ENCODE measurements around the gene GHDC. TPM values are rescaled to one million over a fixed set of nuclear protein-coding genes. Genes with fewer than 3 reads are reported as not detected.
"Not testable (repeated sequence)": the region's sequence is repeated elsewhere in the genome, so short reads cannot be mapped to it uniquely, and the experiment has no call there.

The GHDC gene, protein sequence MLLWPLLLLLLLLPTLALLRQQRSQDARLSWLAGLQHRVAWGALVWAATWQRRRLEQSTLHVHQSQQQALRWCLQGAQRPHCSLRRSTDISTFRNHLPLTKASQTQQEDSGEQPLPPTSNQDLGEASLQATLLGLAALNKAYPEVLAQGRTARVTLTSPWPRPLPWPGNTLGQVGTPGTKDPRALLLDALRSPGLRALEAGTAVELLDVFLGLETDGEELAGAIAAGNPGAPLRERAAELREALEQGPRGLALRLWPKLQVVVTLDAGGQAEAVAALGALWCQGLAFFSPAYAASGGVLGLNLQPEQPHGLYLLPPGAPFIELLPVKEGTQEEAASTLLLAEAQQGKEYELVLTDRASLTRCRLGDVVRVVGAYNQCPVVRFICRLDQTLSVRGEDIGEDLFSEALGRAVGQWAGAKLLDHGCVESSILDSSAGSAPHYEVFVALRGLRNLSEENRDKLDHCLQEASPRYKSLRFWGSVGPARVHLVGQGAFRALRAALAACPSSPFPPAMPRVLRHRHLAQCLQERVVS
- total RNA-seq, result 10 to 100 TPM; 22.0 to 23.1 TPM

DNA sequence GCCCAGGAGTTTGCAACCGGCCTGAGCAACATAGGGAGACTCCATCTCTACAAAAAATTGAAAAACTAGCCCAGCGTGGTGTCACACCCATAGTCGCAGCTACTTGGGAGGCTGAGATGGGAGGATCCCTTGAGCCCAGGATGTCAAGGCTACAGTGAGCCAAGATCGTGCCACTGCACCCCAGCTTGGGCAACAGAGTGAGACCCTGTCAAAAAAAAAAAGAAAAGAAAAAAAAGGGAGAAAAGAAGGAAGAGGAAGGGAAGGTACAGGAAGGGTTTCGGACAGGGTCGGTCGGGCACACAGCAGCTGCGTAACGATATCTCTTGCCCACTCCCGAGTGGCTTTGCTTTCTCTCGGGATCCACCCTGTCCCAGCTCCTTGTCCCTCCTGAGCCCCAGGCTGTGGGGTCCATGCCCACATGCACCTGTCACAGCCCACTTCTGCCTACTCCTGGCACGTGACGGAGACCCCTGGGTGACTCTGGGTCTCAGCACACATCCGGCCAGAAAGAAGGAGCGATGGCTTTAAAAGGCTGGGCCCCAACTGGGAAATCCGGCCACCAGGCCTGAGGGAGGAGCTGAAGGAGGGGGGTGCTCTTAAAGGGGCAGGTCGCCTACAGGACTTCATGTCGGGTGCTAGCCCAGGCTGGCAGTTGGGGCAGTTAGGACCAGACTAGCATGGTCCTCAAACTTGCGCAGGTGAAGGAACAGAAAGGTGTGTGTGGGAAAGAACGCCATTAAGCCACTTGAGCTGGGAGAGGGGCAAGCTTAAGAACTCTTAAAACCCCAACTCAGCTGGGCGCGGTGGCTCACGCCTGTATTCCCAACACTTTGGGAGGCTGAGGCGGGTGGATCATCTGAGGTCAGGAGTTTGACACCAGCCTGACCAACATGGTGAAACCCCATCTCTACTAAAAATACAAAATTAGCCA lies at the start of gene GHDC:
GHDC (minus strand) TSS at position 526 of the 931 bp plus-strand sequence. CDS start 913 bp downstream, outside the sequence.
- DNase-seq (peak; percentile 80), ATAC-seq (ENCODE audit: low read depth) (peak; percentile 92)
- H3K27ac Mint-ChIP-seq, result peak within 1 kb of the TSS; percentile 91
- peaks cover 2% of the 10 kb centered on the region for H3K36me3 Mint-ChIP-seq
- H3K9me3 Mint-ChIP-seq, result no peaks in the 10 kb centered on the region
- peak within 1 kb of the TSS; percentile 93 for H3K4me3 Mint-ChIP-seq
- no peaks in the 10 kb centered on the region for H3K27me3 Mint-ChIP-seq
- POLR2A ChIA-PET, result interaction anchor here (0.6 to 2.3 kb wide), 9 partner anchors 11 to 199 kb away, joined by 3 to 27 read pairs (median 5); partner anchors contain the start of genes DHX58, DNAJC7, HCRT and KCNH4
- peaks cover 6% of the 10 kb centered on the region for H3K4me1 Mint-ChIP-seq

DNA sequence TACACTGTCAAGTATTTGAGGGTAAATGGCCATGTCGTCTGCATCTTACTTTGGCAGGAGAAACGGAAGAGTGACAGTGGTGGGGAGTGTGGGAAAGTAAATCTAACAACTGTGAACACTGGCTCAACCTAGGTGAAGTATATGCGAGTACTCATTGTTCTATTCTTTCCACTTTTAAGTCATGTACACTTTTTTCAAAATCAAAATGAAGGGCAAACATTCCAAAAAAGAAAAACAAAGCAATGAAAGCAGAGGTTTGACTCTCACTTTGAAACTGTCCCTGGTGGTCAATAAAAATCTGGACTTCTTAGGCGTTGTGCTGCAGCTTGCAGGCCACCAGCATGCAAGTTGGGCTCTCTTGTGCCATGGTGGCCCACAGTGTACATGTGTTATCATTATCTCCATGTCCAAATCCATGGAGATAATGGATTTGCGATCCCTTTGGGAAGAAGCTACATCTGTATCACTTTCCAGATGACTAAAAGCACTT lies 49.2 kb upstream of the GHDC start:
- Mint-ChIP-seq H3K36me3 (peaks cover 7% of the 10 kb centered on the region), H3K4me1 (peaks cover 29% of the 10 kb centered on the region), H3K4me3 (no peak overlapping the region), H3K27me3 (no peaks in the 10 kb centered on the region), H3K9me3 (no peaks in the 10 kb centered on the region), H3K27ac (no peak overlapping the region)
- POLR2A ChIA-PET, result no interaction called here
- DNase-seq (no peak), ATAC-seq (ENCODE audit: low read depth) (no peak)

DNA sequence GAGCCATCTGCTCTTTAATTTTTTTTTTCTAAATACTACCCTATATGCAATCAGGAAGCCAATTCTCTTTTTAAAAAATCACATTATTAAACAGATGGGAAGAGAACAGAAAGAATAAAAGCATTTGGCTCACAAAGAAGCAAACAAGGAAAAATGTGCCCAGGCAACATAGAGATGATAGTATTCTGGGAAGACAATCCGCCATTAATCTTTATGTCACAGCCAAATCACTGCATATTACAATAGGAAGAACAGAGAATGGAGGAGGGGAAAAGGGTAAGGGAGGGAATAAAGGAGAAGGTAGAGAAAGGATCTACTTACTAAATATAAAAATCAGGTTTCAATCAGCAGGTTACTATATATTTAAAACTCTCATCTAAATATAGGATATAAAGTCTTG lies 47.6 kb upstream of the GHDC start:
- POLR2A ChIA-PET, result no interaction called here

DNA sequence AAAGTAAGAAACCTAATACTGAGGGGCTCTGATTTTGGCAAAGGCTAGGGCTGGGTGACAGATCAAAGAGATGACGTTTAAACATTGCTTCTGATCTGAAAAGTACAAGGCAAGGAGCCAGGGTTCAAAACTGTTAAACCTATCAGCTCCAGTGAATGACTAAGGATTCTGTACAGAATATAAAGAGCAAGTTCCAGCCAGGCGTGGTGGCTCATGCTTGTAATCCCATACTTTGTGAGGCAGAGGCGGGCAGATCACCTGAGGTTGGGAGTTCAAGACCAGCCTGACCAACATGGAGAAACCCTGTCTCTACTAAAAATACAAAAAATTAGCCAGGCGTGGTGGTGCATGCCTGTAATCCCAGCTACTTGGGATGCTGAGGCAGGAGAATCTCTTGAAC lies 46.6 kb upstream of the GHDC start:
- H3K27me3 Mint-ChIP-seq; DNase-seq; H3K36me3 Mint-ChIP-seq; H3K27ac Mint-ChIP-seq; H3K9me3 Mint-ChIP-seq; POLR2A ChIA-PET; H3K4me3 Mint-ChIP-seq; ATAC-seq (ENCODE audit: low read depth): not testable (repeated sequence)
- H3K4me1 Mint-ChIP-seq, result peaks cover 16% of the 10 kb centered on the region

More for the DNA sequence above, 47.6 kb upstream of the GHDC start:
- no peak for ATAC-seq (ENCODE audit: low read depth)
- Mint-ChIP-seq H3K27me3 (no peaks in the 10 kb centered on the region), H3K9me3 (no peaks in the 10 kb centered on the region), H3K4me3 (no peak overlapping the region), H3K36me3 (peaks cover 4% of the 10 kb centered on the region), H3K4me1 (peaks cover 19% of the 10 kb centered on the region), H3K27ac (no peak overlapping the region)
- no peak for DNase-seq

DNA sequence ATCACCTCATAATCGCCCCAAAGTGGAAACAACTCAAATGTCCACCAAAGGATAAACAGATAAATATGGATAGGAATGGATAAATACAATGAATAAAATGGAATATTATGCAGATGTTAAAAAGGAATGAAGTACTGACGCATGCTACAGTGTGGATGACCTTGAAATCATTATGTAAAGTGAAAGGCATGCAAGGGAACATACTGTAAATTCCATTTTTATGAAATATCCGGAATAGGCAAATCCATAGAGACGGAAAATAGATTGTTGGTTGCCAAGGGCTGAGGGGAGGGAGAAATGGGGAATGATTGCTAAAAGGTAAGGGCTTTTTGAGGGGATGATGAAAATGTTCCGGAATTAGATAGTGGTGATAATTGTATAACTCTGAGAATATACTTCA lies 45.9 kb upstream of the GHDC start:
- Mint-ChIP-seq H3K27me3 (no peaks in the 10 kb centered on the region), H3K27ac (no peak overlapping the region), H3K9me3 (no peaks in the 10 kb centered on the region), H3K4me3 (no peak overlapping the region), H3K36me3 (peaks cover 3% of the 10 kb centered on the region), H3K4me1 (peaks cover 14% of the 10 kb centered on the region)
- DNase-seq (no peak), ATAC-seq (ENCODE audit: low read depth) (no peak)
- POLR2A ChIA-PET, result no interaction called here

DNA sequence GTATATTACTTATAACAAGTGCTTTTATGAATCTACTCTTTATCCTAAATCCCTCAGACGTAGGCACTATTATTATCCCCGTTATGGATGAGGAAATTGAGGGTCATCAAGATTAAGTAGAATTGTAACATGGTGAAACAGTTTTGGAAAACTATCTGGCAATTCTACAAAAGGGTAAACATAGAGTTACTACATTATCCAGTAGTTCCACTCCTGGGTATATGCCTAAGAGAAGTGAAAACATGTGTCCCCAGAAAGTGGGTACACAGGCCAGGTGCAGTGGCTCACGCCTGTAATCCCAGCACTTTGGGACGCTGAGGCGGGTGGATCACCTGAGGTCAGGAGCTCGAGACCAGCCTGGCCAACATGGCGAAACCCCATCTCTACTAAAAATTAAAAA lies 45.3 kb upstream of the GHDC start:
- H3K27me3 Mint-ChIP-seq; H3K9me3 Mint-ChIP-seq; H3K4me3 Mint-ChIP-seq; H3K27ac Mint-ChIP-seq; POLR2A ChIA-PET; H3K36me3 Mint-ChIP-seq; DNase-seq; ATAC-seq (ENCODE audit: low read depth): not testable (repeated sequence)
- H3K4me1 Mint-ChIP-seq, result peaks cover 14% of the 10 kb centered on the region

DNA sequence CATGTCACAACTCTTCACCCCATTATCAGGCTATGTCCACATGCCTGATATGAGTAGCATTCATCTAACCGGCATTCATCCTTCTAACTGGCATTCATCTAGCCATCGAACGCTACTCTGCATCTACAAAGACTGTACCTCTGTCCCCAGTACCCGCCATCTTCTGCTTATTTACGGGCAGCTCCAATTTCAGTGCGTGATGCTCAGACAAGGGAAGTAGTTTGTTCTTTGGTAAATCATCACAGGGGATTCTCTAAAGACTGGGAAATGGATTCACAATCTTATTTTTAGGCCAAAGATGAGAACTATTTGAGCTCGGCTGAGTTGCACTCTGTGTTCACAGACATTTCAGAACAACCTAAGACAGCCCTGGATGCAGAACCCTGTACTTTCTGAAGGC lies 42.5 kb upstream of the GHDC start:
- POLR2A ChIA-PET, result no interaction called here
- Mint-ChIP-seq H3K9me3 (no peaks in the 10 kb centered on the region), H3K36me3 (peaks cover 4% of the 10 kb centered on the region), H3K27ac (no peak overlapping the region), H3K27me3 (no peaks in the 10 kb centered on the region), H3K4me1 (peaks cover 11% of the 10 kb centered on the region), H3K4me3 (no peak overlapping the region)
- ATAC-seq (ENCODE audit: low read depth), result no peak
- no peak for DNase-seq

DNA sequence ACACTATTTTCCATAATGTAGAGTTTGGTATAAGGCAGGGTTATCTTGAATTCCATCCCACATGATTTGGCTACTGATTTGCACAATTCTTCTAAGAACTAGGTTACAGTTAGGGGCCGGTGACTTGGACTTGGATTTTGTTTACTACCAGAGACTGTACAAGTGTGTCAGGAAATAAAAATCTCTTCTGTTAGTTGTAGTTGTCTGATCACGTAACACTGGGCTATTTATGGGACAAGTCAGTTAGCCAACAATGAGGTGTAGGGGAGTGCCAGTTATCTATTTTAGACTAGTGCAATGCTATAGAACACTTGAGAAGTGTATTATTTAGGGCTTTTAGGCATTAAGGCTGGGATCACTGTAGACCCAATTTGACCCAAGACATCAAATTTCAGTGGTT lies 39.7 kb upstream of the GHDC start:
- Mint-ChIP-seq H3K4me3 (no peak overlapping the region), H3K9me3 (no peaks in the 10 kb centered on the region), H3K36me3 (peaks cover 2% of the 10 kb centered on the region), H3K27ac (no peak overlapping the region), H3K27me3 (no peaks in the 10 kb centered on the region), H3K4me1 (peaks cover 4% of the 10 kb centered on the region)
- DNase-seq (no peak), ATAC-seq (ENCODE audit: low read depth) (no peak)
- POLR2A ChIA-PET, result no interaction called here

DNA sequence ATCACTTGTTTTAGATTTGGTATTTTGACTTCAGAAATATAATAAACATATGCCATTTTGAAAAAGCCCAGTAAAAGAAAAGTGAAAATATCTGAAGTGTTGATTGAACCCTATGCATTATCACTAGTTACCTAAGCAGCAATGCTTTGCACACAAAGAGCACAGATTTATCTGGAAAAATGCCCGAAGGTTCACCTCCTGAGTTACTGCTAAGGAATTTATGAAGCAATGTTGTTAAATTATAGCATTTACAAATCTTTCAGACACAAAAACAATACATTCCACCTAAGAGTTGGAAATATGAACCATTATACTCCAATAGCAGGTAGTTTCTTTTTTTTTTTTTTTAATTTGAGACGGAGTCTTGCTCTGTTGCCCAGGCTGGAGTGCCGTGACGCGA lies 38.9 kb upstream of the GHDC start:
- POLR2A ChIA-PET, result no interaction called here
- ATAC-seq (ENCODE audit: low read depth) (no peak), DNase-seq (no peak)
- Mint-ChIP-seq H3K9me3 (no peaks in the 10 kb centered on the region), H3K36me3 (peaks cover 4% of the 10 kb centered on the region), H3K27ac (no peak overlapping the region), H3K27me3 (no peaks in the 10 kb centered on the region), H3K4me1 (peaks cover 5% of the 10 kb centered on the region), H3K4me3 (no peak overlapping the region)

DNA sequence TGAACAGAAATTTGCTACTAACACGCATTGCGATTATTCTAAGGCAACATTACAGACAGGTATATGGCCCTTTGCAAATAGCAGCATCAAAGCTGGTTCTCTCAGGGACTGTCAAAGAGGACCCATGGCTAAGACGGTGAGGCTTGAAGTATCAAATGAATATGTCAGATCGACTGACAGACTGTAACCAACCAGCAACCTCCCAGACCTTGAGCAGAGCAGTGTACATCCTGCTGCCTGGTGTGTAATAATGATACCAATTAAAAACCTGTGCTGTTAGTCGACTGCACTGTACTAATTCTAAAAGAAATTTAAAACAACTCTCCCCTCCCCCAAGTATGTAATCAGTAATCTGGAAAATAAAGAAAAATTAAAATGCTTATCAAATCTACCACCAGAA lies 35.9 kb upstream of the GHDC start:
- no peak overlapping the region for H3K4me3 Mint-ChIP-seq
- no peaks in the 10 kb centered on the region for H3K9me3 Mint-ChIP-seq
- no peak overlapping the region for H3K27ac Mint-ChIP-seq
- ATAC-seq (ENCODE audit: low read depth) (no peak), DNase-seq (no peak)
- H3K4me1 Mint-ChIP-seq, result peaks cover 5% of the 10 kb centered on the region
- H3K36me3 Mint-ChIP-seq, result peaks cover 11% of the 10 kb centered on the region
- no peaks in the 10 kb centered on the region for H3K27me3 Mint-ChIP-seq
- POLR2A ChIA-PET, result no interaction called here

DNA sequence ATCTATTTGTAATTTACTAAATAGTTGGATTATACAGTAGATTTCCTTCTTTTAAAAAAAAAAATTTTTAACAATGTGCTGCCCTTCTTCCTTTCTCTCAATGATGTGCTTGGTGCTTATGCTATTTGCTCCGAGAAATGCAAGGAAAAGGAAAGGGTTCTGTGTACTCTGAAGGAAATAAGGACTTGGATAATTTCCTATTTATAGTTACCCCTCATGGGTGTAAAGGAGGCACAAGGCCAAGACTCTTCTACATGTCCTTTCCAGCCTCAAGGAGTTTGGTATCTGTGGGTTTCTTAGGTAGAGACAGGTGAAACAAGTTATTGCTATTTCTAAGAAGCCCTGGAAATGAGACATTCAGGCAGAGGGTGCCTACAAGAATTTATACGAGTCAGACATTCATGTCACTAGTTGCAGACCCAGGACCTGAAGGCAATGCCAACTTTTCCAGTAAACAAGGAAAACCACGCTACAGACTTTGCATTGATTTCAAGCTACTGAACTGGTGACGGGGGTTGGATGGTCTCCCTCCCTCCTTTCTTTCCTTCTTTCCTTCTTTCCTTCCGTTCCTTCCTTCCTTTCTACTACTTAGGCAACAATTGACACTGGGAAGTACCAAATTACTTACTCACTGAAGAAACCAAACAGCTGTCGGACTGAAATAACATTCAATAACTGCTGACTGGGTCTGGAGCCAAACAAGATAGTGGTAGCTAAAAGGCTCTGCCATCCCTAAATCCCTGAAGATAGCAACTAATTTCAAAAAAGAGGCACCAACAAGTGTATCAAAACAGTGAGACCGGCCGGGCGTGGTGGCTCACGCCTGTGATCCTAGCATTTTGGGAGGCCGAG lies 33.8 kb upstream of the GHDC start:
- Mint-ChIP-seq H3K27ac (no peak overlapping the region), H3K9me3 (no peaks in the 10 kb centered on the region), H3K27me3 (no peaks in the 10 kb centered on the region), H3K4me1 (peaks cover 5% of the 10 kb centered on the region), H3K4me3 (no peak overlapping the region), H3K36me3 (peaks cover 16% of the 10 kb centered on the region)
- ATAC-seq (ENCODE audit: low read depth), result no peak
- POLR2A ChIA-PET, result no interaction called here
- no peak for DNase-seq

DNA sequence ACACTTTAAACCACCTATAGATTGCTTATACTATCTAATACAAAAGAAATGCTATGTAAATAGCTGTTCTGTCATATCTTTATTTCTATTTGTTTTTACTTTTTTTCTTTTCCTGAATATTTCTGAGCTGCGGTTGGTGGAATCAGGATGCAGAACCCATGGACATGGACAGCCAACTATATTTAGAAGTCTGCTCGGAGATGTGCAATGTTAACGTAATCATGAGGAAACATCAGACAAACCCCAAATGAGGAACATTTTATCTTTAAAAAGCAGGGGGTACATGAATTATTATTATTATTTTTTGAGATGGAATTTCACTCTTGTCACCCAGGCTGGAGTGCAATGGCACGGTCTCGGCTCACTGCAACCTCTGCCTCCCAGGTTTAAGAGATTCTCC lies 31.4 kb upstream of the GHDC start:
- no peaks in the 10 kb centered on the region for H3K27me3 Mint-ChIP-seq
- no peaks in the 10 kb centered on the region for H3K9me3 Mint-ChIP-seq
- POLR2A ChIA-PET, result no interaction called here
- H3K4me1 Mint-ChIP-seq, result peaks cover 10% of the 10 kb centered on the region
- no peak overlapping the region for H3K27ac Mint-ChIP-seq
- ATAC-seq (ENCODE audit: low read depth), result no peak
- H3K36me3 Mint-ChIP-seq, result peaks cover 22% of the 10 kb centered on the region
- DNase-seq, result no peak
- no peak overlapping the region for H3K4me3 Mint-ChIP-seq

DNA sequence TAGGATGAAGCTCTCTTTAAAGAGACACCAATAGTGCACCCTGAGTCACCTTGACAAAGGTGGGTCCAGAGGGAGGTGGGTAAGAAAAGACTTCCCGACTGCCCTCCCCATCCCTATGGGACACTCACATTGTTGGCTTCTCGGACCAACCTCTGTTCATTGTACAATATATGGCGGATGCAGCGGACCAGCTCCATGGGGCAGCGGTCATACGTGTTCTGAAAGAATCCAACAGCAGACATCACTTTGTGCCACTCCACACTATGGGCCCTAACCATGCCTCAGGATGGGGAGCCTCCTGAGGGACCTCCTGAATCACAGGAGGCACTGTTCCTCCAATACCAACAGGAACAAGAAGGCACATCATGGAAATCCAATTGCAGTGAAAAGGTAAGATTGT lies 30.4 kb upstream of the GHDC start:
- DNase-seq (no peak), ATAC-seq (ENCODE audit: low read depth) (no peak)
- POLR2A ChIA-PET, result no interaction called here
- peaks cover 10% of the 10 kb centered on the region for H3K4me1 Mint-ChIP-seq
- H3K27me3 Mint-ChIP-seq, result no peaks in the 10 kb centered on the region
- H3K4me3 Mint-ChIP-seq, result no peak overlapping the region
- no peaks in the 10 kb centered on the region for H3K9me3 Mint-ChIP-seq
- H3K36me3 Mint-ChIP-seq, result peaks cover 22% of the 10 kb centered on the region
- no peak overlapping the region for H3K27ac Mint-ChIP-seq

Measured in activated naive CD8-positive, alpha-beta T cell treated with anti-CD3 and anti-CD28 coated beads, Interleukin-2, amount 10 ng/mL, durations not matched to agents 7 days and 5 days (primary cell).